Suprapubic skin (tissue), 4 donors: ENCODE measurements around the gene CES4A.

Experiments used
- CTCF ChIP-seq, 2 donors: fragments of 200-600 bp in 1 of 2; fragments of 450-650 bp in 1 of 2; sonication (generic) in 1 of 2; IDR thresholded peaks; one replicate each; pipeline ENCODE4 v1.5.1; 2016 to 2019; ENCODE audit warnings: antibody characterized with exemption in 2 of 2, mild to moderate bottlenecking in 1 of 2, moderate library complexity in 1 of 2
- EP300 ChIP-seq: sonication (generic); formaldehyde crosslinking; IDR thresholded peaks from one replicate; pipeline ENCODE4 v1.6.1; 2017; ENCODE audit warnings: antibody characterized with exemption
- POLR2A ChIP-seq, 2 donors: fragments of 450-650 bp; IDR thresholded peaks; one replicate each; pipeline ENCODE4 v1.6.1; 2017; ENCODE audit warnings: antibody characterized with exemption in 2 of 2, mild to moderate bottlenecking in 2 of 2, moderate library complexity in 2 of 2
- POLR2AphosphoS5 ChIP-seq, 3 donors: sonication (generic); formaldehyde crosslinking; IDR thresholded peaks; one replicate each; pipeline ENCODE4 v1.6.1; 2017; ENCODE audit warnings: antibody characterized with exemption in 3 of 3

- TF ChIP-seq POLR2A (IDR thresholded peaks at IDR 0.05) (no peak), EP300 (no peak), CTCF (IDR thresholded peaks at IDR 0.05) (no peak), POLR2AphosphoS5 (IDR thresholded peaks at IDR 0.05) (no peak)
Observed at GRCh38 chr16:67009158-67009557, 20.8 kb downstream of the CES4A start.
